GM18517 (cell line): ENCODE data around the gene SDF4.

ENCODE experiments used
- ATAC-seq: cut with Tn5 transposase; IDR thresholded peaks from one replicate; pipeline ENCODE4 v1.9.1; 2021; ENCODE audit warnings: mild to moderate bottlenecking, moderate library complexity; ENCODE audit not compliant: unreplicated experiment

SDF4 gene

GRCh38 chr1:1229770-1230169 is 2.0 kb downstream of the SDF4 start:
- no peak for ATAC-seq

DNA sequence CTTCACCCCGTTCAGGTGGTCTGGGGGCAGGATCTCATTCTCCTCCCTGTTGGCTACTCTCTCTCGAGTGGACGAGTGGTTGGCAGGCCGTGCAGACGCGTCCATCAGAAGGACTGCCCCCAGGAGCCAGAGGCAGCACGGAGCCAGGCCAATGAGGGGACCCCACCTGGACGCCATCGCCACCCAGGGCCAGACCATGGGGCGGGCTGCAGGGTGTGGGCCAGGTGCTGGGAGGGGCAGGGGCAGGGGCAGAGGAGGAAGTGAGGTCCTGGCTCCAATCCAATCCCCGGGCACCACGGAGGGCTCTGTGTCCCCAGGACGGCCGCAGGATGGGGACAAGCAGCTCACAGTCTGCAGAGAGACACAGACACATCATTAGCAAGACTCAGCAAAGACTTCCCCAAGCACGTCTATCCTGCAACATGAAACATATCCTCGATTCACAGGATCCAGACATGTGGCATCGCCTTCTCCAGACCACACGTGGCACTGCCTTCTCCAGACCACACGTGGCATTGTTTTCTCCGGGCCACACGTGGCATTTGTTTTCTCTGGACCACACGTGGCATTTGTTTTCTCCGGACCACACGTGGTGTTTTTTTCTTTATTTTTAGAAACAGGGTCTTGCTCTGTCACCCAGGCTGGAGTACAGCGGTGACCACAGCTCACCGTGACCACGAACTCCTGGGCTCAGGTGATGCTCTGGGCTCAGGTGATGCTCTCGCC is 3.0 kb downstream of the SDF4 start:
- no peak for ATAC-seq

DNA sequence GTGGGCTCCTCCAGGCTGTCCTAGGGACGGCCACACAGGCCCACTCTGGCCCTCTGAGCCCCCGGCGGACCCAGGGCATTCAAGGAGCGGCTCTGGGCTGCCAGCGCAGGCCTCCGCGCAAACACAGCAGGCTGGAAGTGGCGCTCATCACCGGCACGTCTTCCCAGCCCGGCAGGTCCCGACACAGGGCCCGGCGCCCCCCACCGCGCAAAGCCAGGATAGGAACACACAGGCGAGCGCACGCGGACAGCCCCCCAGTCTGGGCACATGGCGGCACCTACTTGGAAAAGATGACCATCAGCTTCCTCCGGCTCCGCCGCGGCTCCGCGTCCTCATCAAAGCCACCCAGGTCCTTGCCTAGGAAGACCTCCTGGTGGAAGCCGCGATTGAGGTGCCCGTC is 3.6 kb downstream of the SDF4 start:
- no peak for ATAC-seq

GRCh38 chr1:1227386-1227785 is 4.4 kb downstream of the SDF4 start:
- ATAC-seq, result no peak

GRCh38 chr1:1226566-1227362 is 5.0 kb downstream of the SDF4 start:
- ATAC-seq, result no peak

- no peak for ATAC-seq
These were observed 5.9 kb downstream of the SDF4 start for GRCh38 chr1:1225913-1226312.

- ATAC-seq, result no peak
These were observed 6.5 kb downstream of the SDF4 start for GRCh38 chr1:1225238-1225845.

GRCh38 chr1:1223891-1224290 is 7.9 kb downstream of the SDF4 start:
- no peak for ATAC-seq

DNA sequence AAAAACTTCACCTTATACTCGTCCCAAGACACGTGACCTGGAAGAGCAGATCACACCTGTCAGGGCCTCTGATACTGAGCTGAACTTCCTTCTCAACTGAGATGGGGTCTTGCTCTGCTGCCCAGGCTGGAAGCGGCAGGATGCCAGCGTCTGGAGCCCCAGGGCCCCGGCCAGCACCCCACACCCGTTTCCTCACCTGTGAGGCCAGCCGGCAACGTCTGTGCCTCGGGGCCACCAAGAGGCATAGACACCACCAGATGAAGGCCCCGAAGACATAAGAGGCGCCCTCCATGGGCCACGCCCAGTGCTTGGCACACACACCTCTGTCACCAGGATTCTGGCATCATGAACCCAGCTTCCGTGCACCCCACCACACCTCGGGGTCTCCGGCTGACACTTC is 8.5 kb downstream of the SDF4 start:
- no peak for ATAC-seq

- ATAC-seq, result no peak
These were observed 9.1 kb downstream of the SDF4 start for GRCh38 chr1:1222575-1223225.

DNA sequence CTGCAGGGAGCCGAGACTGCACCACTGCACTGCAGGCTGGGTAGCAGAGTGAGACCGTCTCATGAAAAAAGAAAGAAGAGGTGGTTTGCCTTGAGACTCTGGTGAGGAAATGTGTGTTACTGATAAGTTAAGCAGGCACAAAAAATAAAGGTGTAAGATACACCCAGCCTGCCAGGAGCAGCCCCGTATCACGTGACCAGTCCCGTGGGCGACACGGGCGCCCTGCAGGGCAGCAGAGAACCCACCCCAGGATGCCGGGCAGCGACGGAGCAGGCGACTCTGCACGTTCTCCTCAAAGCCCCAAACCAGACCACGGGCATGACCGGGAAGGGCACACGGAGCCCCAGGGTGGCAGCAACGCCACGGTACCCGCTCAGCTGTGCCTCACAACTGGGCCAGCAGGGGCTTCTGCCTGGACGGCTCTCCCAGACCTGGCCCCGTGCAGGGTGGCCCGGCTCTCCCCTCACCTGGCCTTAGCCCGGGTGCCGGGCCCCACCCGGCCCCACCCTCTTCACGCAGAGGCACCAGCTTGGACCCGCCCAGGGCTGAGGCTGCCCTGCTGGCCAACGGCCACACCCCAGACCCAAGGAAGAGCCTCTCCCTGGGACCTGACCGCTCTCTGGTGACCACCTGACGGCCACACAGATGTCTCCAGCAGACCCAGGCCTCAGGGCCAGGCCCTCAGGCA is 9.8 kb downstream of the SDF4 start:
- ATAC-seq, result no peak

- ATAC-seq, result no peak
These were observed 11.6 kb downstream of the SDF4 start for GRCh38 chr1:1220197-1220596.

DNA sequence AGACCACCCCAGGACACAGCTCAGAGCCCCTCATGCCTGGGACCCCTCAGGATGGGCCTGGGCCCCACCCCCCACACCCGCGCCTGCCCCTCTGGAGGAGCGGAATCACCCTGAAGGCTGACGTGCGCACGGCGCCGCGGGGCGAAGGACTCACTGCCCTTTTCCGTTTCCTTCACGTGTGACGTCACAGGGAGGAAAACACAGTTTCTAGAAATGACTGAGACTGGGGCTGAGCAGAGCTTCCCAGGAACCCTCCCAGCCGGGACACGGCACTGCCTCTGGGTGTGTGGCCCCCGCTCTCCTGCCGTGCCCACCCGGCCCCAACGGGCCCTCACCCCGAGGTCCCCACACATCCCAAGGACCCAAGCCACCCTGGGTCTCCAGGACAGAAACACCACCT is 12.5 kb downstream of the SDF4 start:
- no peak for ATAC-seq

GRCh38 chr1:1218524-1219200 is 13.1 kb downstream of the SDF4 start:
- ATAC-seq, result no peak

GRCh38 chr1:1217621-1218523 is 13.9 kb downstream of the SDF4 start:
- ATAC-seq, result no peak

DNA sequence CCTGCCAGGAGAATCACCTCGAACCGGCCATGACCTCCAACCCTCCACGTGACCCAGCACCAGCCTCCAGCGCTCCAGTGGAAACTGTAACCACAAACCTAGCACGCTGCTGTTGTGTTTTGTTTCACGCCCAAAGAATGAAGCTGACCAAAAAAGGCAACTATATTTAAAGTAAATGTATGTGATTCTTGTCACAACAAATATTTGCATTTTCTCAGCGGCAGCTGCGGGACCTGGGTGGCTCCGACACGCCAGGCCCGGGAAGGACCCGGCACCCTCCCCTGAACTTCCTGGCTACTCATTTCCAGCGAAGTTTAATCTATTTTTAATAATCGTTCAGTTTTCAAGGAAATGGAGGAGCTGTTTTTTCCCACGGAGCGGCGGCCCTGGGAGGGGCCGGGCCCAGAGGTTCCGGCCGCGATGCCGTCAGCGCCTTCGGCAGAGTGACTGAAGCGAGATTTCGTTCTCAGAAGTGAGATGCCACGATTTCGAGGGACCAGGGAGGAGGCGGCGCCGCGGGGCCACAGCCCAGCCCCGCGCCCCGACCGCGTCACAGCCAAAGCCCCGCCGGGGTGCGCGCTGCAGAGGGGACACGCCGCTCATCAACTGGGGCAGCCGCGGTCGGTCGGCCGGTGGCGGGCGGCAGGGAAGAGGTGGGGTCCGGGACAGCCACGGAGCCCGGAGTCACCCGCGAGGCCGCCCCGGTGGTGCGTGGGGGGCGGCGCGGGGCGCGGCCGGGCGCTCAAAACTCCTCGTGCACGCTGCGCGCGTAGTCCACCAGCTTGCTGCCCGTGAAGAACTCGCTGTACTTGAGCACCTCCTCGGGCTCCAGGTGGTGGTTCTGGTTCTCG is 14.8 kb downstream of the SDF4 start:
- no peak for ATAC-seq

DNA sequence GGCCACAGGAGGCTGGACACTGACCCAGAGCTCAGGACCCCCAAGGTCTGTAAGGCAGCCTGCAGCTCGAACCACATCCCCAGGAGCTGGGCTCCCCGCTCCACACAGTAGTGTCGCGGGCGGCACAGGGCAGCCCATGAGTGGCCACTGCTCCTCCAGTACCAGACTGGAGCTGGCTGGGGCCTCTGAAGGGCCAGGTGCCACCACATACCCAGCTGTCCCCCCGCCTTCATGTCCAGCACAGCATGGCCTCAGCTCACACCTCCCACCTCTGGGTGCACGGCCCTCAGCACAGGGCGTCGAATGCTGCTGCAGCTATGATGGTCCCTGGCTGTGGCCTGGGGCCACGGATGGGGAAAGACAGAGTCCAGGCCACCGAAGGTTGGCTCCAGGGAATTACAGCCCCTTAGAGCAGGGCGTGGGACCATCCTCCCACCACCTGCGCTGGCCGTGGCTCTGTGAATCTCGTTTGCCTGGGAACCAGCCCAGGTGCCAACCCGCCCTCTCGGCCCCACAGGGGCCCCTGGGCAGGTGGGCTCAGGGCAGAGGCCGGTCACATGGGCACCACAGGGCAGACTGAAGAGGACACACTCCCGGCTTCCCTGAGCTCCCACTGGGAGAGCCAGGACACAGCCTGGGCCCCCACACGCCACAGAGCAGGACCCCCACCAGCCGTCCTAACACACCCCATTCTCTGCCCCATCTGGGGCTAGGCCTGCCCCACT is 15.8 kb downstream of the SDF4 start:
- ATAC-seq, result no peak
